ENCODE measurements around the gene MED15. TPM values are rescaled to one million over a fixed set of nuclear protein-coding genes. Genes with fewer than 3 reads are reported as not detected.
"Not testable (repeated sequence)": the region's sequence is repeated elsewhere in the genome, so short reads cannot be mapped to it uniquely, and the experiment has no call there.

Gene MED15
- total RNA-seq, 1 experiment from 2014 or later: 14.7 TPM

- no peaks in the 10 kb centered on the region for H3K27me3 ChIP-seq
- no peak overlapping the region for H3K27ac ChIP-seq
- DNase-seq: no peak
- H3K36me3 ChIP-seq: peaks cover 3% of the 10 kb centered on the region; the same call in 1 of the 2 replicates
- no peak overlapping the region for H3K4me3 ChIP-seq
- H3K4me1 ChIP-seq: peaks cover 7% of the 10 kb centered on the region; the same call in 1 of the 2 replicates
- no peaks in the 10 kb centered on the region for H3K9me3 ChIP-seq (replicated peaks)
Measured at GRCh38 chr22:20491346-20491745, 16.1 kb upstream of the MED15 start.

DNA sequence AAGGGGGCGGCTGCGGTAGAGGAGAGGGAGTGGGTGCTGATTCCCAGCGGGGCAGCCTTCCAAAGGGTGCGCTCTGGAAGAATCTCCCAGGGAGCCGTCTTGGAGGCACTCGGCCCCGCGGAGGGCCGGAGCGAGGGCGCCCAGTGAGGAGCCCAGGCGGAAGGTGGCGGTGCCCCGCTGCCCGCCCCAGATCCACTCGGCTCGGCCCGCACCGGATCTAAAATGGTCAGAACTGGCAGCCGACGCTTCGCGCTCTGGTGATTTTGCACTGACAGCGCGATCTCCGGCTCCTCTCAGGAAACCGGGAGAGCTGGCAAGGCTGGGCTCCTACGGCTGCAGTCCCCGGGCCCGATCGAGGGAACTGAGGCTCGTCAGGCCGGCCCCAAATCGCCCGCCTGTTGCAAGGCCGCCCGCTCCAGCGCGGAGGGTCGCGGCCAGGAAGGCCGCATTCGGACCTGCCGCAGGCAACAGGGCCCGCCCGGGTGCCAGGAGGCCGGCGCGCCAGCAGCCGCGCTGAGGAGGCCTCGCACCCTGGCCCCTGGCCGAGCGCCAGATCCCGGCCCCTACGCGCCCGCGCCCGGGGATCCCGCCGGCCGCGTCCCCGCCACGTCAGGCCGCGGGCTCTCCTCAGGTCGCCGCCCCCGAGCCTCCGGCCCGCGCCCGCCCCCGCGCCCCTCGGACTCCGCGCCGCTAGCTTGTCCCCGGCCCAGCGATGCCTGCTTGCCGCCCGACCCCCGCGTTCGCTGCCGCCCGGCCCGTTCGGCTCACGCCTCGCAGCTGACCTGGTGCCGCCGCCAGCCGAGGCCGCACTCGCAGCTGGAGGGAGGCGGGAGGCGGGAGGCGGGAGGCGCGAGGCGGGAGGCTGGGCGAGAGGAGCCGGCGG lies 12.2 kb upstream of the MED15 start, which contains the start of gene KLHL22:
Gene KLHL22, minus strand, starts transcription at position 818 of the 883 bp plus-strand sequence. CDS start 6,584 bp downstream, outside the sequence.
- Histone ChIP-seq H3K27me3 (no peaks in the 10 kb centered on the region), H3K4me1 (peaks cover 3% of the 10 kb centered on the region), H3K4me3 (peak within 1 kb of the TSS; percentile 76), H3K27ac (peak within 1 kb of the TSS; percentile 72), H3K9me3 (replicated peaks) (no peaks in the 10 kb centered on the region), H3K36me3 (no peaks in the 10 kb centered on the region)
- DNase-seq: peak; percentile 70 to 73

DNA sequence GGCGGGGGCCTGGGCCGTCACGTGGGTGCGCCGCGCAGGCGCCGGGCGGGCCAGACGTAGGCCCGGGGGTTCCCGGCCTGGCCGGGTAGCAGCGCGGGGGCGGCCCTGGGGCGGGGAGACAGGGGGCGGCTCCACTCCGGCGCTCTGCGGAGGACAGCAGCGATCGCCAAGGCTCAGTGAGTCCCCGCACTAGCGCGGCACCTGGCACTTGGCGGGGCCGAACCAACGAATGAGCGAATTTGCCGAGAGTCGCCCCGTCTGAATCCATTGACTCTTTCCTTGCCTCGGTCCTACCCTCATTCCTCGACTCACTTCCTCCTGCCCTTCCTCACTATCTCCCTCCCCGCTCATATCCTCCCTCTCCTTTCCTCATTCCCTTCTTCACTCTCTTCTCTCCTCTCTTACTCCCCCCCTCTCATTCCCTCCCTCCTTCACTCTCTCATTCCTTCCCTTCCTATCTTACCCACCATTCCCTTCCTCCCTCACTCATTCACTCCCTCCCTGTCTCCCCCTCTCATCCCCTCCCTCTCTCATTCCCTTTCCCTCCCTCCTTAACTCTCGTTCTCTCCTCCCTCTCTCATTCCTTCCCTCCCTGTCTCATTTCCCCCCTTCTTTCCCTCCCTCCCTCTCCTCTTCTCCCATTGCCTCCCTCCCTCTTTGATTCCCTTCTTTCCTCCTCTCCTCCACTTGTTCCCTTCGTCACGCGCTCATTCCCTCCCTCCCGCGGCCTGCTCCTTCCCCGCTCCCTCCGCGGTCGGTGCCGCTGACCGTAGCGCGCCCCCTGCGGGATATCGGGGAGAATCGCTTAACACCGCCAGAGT lies 11.3 kb upstream of the MED15 start:
- H3K4me1 ChIP-seq: peaks cover 3% of the 10 kb centered on the region
- no peaks in the 10 kb centered on the region for H3K9me3 ChIP-seq (replicated peaks)
- H3K27me3 ChIP-seq: no peaks in the 10 kb centered on the region

GRCh38 chr22:20497426-20497825 lies 10.0 kb upstream of the MED15 start:
- DNase-seq: no peak
- Histone ChIP-seq H3K27ac (no peak overlapping the region), H3K4me1 (peaks cover 3% of the 10 kb centered on the region), H3K4me3 (no peak overlapping the region), H3K9me3 (replicated peaks) (no peaks in the 10 kb centered on the region), H3K27me3 (no peaks in the 10 kb centered on the region), H3K36me3 (no peaks in the 10 kb centered on the region)

More for the DNA sequence above, 11.3 kb upstream of the MED15 start:
- Histone ChIP-seq H3K4me3 (peak overlapping the region; percentile 76), H3K27ac (peak overlapping the region; percentile 67), H3K36me3 (no peaks in the 10 kb centered on the region)
- peak; percentile 92 to 93 for DNase-seq

- Histone ChIP-seq H3K4me1 (peaks cover 3% of the 10 kb centered on the region), H3K27ac (no peak overlapping the region), H3K36me3 (no peaks in the 10 kb centered on the region), H3K27me3 (no peaks in the 10 kb centered on the region), H3K9me3 (replicated peaks) (no peaks in the 10 kb centered on the region), H3K4me3 (no peak overlapping the region)
- DNase-seq: no peak
Measured at GRCh38 chr22:20498913-20499312, 8.5 kb upstream of the MED15 start.

DNA sequence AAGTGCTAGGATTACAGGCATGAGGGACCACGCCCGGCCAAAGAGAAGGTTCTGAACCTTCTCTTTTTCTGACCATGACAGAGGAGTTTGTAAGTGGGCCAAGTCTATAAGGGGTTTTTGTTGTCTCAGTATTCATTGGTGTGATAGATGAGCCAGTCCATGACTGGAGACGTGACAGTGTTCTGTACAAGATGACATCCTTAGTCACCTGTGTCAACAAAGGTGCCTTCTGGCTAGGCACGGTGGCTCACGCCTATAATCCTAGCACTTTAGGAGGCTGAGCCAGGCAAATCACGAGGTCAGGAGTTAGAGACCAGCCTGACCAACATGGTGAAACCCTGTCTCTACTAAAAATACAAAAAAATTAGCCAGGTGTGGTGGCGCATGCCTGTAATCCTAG lies 7.6 kb upstream of the MED15 start:
- no peak for DNase-seq
- Histone ChIP-seq H3K4me3 (no peak overlapping the region), H3K27me3 (no peaks in the 10 kb centered on the region), H3K4me1 (peaks cover 3% of the 10 kb centered on the region), H3K9me3 (replicated peaks) (no peaks in the 10 kb centered on the region), H3K27ac (no peak overlapping the region), H3K36me3 (no peaks in the 10 kb centered on the region)

DNA sequence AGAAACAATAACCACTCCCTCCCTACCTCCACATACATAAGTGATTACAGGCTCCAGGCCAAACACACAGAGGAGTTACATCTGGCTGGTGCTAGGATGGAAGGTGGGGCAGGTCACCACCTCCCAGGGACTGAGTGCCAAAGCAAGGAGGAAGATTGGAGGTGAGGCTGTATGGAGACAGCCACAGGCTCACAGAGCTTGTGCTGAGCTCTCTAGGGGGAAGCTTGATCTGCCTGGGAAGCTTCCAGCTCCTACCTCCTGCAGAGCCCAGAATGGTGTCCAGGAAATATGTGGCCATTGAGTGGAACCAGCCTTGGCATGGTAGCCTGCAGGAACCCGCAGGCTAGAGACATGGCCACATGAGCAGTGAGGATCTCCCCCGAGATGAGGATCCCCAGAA lies 3.6 kb upstream of the MED15 start:
- Histone ChIP-seq H3K4me1 (peaks cover 2% of the 10 kb centered on the region; the same call in 1 of the 2 replicates), H3K27ac (no peak overlapping the region)
- DNase-seq: no peak

GRCh38 chr22:20504293-20504922 lies 3.0 kb upstream of the MED15 start:
- not testable (repeated sequence) for H3K27me3 ChIP-seq; H3K4me3 ChIP-seq; H3K27ac ChIP-seq; H3K4me1 ChIP-seq; H3K36me3 ChIP-seq; H3K9me3 ChIP-seq (replicated peaks)
- DNase-seq: peak; percentile 15 to 20

More for the DNA sequence above, 3.6 kb upstream of the MED15 start:
- no peaks in the 10 kb centered on the region for H3K36me3 ChIP-seq
- no peaks in the 10 kb centered on the region for H3K9me3 ChIP-seq (replicated peaks)
- no peaks in the 10 kb centered on the region for H3K27me3 ChIP-seq
- H3K4me3 ChIP-seq: no peak overlapping the region

GRCh38 chr22:20506543-20507252 lies 712 bp upstream of the MED15 start:
- Histone ChIP-seq H3K36me3 (no peaks in the 10 kb centered on the region), H3K27me3 (no peaks in the 10 kb centered on the region), H3K9me3 (replicated peaks) (no peaks in the 10 kb centered on the region), H3K4me1 (peaks cover 12% of the 10 kb centered on the region; the same call in 1 of the 2 replicates), H3K27ac (peak overlapping the region; percentile 86), H3K4me3 (peak overlapping the region; percentile 91)
- no peak for DNase-seq

GRCh38 chr22:20508067-20508755 lies 801 bp downstream of the MED15 start:
- not testable (repeated sequence) for H3K9me3 ChIP-seq (replicated peaks)

GRCh38 chr22:20508815-20509271 lies 1.4 kb downstream of the MED15 start:
- Histone ChIP-seq H3K36me3 (no peaks in the 10 kb centered on the region; the same call in 1 of the 2 replicates), H3K4me3 (peak overlapping the region; percentile 91), H3K9me3 (replicated peaks) (no peaks in the 10 kb centered on the region), H3K27ac (0 out of 2 replicates have a peak overlapping the region, but pooled peaks have one; percentile 16), H3K4me1 (peaks cover 12% of the 10 kb centered on the region; the same call in 1 of the 2 replicates), H3K27me3 (no peaks in the 10 kb centered on the region)
- DNase-seq: no peak

More at GRCh38 chr22:20508067-20508755, 801 bp downstream of the MED15 start:
- Histone ChIP-seq H3K4me3 (peak overlapping the region; percentile 91), H3K27ac (peak overlapping the region; percentile 86), H3K4me1 (peaks cover 12% of the 10 kb centered on the region; the same call in 1 of the 2 replicates)
- H3K36me3 ChIP-seq, H3K27me3 ChIP-seq, DNase-seq: not testable (repeated sequence)

- Histone ChIP-seq H3K9me3 (replicated peaks) (no peaks in the 10 kb centered on the region), H3K27me3 (no peaks in the 10 kb centered on the region), H3K27ac (0 out of 2 replicates have a peak overlapping the region, but pooled peaks have one; percentile 16), H3K4me3 (peak overlapping the region; percentile 91), H3K4me1 (peaks cover 12% of the 10 kb centered on the region; the same call in 1 of the 2 replicates), H3K36me3 (no peaks in the 10 kb centered on the region; the same call in 1 of the 2 replicates)
- peak; percentile 39 to 42 for DNase-seq
Measured at GRCh38 chr22:20509344-20510047, 2.1 kb downstream of the MED15 start.

All from SJCRH30 (cell line).